PC-9 (cell line): ENCODE results near the gene PLAC8.

ENCODE experiments used
- EZH2 ChIP-seq: fragments of 200-600 bp; sonication (generic); IDR thresholded peaks from 2 replicates; pipeline ENCODE4 v1.8.0; 2017; ENCODE audit warnings: antibody characterized with exemption, low read depth
- TF ChIP-seq, protein P1 (sequence below): fragments of 200-600 bp; sonication (generic); conservative IDR thresholded peaks from 2 replicates; pipeline ENCODE4 v1.6.1; 2017; ENCODE audit warnings: mixed run types, antibody characterized with exemption, mild to moderate bottlenecking, moderate library complexity

DNA sequence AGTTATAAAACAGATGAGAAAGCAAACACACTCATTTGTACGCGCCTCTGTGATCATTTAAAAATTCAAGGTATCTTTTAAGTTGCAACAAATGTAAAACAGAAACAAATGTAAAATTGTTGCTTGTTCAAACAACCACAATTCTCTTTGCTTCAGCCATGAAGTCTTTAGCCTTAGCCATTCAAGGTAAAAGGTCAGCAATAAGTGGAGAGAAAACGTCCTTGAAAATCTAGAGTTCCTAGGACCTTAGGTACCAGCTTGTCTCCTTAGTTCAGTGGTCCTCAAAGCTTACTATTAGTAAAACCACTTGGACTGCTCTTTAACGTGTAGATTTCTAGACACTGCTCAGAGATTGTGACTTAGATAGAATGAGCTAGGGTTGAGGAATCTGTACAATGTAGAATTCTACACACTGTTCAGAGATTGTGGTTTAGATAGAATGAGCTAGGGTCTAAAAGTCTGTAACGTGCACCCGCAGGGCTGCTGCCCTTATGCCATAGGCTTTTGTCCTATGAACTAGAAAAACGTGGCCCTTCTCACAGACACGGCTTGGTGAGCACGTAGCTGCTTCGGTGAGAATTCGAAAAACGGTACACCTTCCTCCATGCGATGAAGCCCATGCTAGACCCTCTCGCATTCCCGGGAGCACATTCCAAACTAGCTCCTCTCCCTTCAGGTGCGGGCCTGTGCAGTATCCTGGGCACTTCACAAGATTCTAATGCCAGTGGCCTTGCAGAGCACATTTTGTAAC is 1.7 kb downstream of the PLAC8 start:
- TF ChIP-seq, protein P1, sequence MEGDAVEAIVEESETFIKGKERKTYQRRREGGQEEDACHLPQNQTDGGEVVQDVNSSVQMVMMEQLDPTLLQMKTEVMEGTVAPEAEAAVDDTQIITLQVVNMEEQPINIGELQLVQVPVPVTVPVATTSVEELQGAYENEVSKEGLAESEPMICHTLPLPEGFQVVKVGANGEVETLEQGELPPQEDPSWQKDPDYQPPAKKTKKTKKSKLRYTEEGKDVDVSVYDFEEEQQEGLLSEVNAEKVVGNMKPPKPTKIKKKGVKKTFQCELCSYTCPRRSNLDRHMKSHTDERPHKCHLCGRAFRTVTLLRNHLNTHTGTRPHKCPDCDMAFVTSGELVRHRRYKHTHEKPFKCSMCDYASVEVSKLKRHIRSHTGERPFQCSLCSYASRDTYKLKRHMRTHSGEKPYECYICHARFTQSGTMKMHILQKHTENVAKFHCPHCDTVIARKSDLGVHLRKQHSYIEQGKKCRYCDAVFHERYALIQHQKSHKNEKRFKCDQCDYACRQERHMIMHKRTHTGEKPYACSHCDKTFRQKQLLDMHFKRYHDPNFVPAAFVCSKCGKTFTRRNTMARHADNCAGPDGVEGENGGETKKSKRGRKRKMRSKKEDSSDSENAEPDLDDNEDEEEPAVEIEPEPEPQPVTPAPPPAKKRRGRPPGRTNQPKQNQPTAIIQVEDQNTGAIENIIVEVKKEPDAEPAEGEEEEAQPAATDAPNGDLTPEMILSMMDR, result no peak
- no peak for TF ChIP-seq EZH2
